Measurements from ENCODE around the gene TNRC6A. TPM values are rescaled to one million over a fixed set of nuclear protein-coding genes. Genes with fewer than 3 reads are reported as not detected.
"Not testable (repeated sequence)": the region's sequence is repeated elsewhere in the genome, so short reads cannot be mapped to it uniquely, and the experiment has no call there.

Gene TNRC6A
- total RNA-seq, 1 donor from 2014 or later: 17.5 TPM

DNA sequence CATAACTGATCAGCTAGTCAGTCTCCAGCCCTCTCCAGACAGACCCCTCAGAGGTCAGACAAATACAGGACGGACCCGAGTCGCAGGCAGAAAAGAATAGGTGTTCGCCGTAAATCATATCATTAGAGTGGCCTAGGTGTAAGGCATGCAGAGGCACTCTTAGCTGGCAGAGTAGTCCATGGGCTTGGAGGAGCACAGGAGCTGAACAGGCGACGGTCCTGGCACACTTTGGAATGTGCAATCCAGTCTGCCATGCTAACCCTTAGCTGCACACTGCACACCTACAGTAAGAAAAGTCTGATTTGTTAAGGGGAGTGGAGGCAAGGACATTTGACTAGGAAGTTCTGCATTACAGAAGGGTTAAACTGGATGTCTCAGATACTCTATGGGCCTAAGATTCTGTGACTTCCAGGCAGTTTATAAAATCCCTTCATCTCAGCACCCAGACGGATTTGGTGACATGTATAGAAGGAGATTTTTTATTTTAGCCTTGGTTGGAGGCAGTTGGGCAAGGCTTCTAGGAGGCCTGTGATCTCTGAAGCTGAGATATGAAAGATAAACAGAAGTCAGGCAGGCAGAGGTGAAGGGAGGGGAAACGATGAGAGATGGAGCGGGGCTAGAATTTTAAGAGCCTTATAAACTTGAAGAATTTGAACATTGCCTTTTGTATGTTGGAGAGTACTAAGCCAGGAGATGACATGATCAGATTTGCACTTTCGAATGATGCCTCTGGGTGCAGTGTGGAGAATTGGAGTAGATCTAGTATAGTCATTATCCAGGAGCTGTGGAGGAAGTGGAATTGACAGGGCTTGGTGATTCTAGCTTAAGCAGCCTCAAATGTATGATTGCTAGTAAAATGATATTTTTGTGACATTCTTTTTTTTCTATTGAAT lies 81.7 kb downstream of the TNRC6A start:
- no peaks in the 10 kb centered on the region for H3K27me3 ChIP-seq (ENCODE audit: control insufficient read depth, insufficient read depth, low read length)
- no peak overlapping the region for H3K4me3 ChIP-seq (ENCODE audit: low read depth, low read length)
- H3K36me3 ChIP-seq (ENCODE audit: control insufficient read depth, insufficient read depth, low read length): peaks cover 8% of the 10 kb centered on the region
- no peak for DNase-seq (ENCODE audit: low read depth)
- TF ChIP-seq, protein P1, sequence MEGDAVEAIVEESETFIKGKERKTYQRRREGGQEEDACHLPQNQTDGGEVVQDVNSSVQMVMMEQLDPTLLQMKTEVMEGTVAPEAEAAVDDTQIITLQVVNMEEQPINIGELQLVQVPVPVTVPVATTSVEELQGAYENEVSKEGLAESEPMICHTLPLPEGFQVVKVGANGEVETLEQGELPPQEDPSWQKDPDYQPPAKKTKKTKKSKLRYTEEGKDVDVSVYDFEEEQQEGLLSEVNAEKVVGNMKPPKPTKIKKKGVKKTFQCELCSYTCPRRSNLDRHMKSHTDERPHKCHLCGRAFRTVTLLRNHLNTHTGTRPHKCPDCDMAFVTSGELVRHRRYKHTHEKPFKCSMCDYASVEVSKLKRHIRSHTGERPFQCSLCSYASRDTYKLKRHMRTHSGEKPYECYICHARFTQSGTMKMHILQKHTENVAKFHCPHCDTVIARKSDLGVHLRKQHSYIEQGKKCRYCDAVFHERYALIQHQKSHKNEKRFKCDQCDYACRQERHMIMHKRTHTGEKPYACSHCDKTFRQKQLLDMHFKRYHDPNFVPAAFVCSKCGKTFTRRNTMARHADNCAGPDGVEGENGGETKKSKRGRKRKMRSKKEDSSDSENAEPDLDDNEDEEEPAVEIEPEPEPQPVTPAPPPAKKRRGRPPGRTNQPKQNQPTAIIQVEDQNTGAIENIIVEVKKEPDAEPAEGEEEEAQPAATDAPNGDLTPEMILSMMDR (IDR thresholded peaks at IDR 0.05; ENCODE audit: insufficient read depth, low read length, poor library complexity, severe bottlenecking): no peak

DNA sequence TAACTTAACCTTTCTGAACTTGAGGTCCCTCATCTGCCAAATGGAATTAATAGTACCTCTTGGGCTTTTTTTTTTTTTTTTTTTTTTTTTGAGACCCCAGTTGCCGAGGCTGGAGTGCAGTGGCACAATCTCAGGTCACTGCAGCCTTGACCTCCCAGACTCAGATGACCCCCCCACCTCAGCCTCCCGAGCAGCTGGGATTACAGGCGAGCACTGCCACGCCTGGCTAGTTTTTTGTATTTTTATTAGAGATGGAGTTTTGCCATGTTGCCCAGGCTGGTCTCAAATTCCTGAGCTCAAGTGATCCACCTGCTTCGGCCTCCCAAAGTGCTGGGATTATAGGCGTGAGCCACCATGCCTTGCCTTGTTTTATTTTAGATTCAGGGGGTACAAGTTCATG lies 83.4 kb downstream of the TNRC6A start:
- not testable (repeated sequence) for H3K27me3 ChIP-seq (ENCODE audit: control insufficient read depth, insufficient read depth, low read length); H3K36me3 ChIP-seq (ENCODE audit: control insufficient read depth, insufficient read depth, low read length); H3K4me3 ChIP-seq (ENCODE audit: low read depth, low read length); DNase-seq (ENCODE audit: low read depth)

DNA sequence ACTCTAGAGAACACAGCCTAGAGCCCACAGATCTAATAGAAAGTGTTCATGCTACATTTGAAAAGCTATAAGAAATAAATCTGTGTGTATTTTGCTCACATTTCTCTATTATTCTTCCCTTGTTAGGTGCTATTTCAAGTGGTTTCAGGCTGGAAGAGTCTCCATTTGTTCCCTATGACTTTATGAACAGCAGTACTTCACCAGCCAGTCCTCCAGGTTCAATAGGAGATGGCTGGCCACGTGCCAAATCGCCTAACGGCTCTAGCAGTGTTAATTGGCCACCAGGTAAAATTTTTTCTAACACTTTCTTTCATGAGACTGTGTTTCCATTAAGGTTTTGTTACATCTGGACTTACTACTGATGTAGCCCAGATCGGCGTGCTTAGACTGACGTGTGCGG lies 85.6 kb downstream of the TNRC6A start:
- H3K36me3 ChIP-seq (ENCODE audit: control insufficient read depth, insufficient read depth, low read length): peaks cover 4% of the 10 kb centered on the region
- no peak for DNase-seq (ENCODE audit: low read depth)
- H3K4me3 ChIP-seq (ENCODE audit: low read depth, low read length): no peak overlapping the region
- TF ChIP-seq, protein P1 (IDR thresholded peaks at IDR 0.05; ENCODE audit: insufficient read depth, low read length, poor library complexity, severe bottlenecking): no peak
- H3K27me3 ChIP-seq (ENCODE audit: control insufficient read depth, insufficient read depth, low read length): no peaks in the 10 kb centered on the region

DNA sequence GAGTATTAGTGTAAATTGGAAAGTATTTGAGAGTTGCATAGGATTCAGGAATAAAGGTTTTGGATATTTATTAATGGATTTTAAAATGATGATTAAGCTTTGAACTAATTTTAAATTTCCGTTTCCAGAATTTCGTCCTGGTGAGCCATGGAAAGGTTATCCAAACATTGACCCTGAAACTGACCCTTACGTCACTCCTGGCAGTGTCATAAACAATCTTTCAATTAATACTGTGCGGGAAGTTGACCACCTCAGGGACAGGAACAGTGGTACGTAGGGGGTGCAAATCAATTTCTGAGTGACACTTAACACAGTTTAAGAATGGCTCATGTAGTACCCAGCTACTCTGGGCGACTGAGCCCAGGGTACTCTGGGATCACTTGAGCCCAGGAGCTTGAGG lies 87.2 kb downstream of the TNRC6A start:
- Histone ChIP-seq H3K27me3 (ENCODE audit: control insufficient read depth, insufficient read depth, low read length) (no peaks in the 10 kb centered on the region), H3K36me3 (ENCODE audit: control insufficient read depth, insufficient read depth, low read length) (peaks cover 6% of the 10 kb centered on the region), H3K4me3 (ENCODE audit: low read depth, low read length) (no peak overlapping the region)
- TF ChIP-seq, protein P1 (IDR thresholded peaks at IDR 0.05; ENCODE audit: insufficient read depth, low read length, poor library complexity, severe bottlenecking): no peak
- DNase-seq (ENCODE audit: low read depth): no peak

DNA sequence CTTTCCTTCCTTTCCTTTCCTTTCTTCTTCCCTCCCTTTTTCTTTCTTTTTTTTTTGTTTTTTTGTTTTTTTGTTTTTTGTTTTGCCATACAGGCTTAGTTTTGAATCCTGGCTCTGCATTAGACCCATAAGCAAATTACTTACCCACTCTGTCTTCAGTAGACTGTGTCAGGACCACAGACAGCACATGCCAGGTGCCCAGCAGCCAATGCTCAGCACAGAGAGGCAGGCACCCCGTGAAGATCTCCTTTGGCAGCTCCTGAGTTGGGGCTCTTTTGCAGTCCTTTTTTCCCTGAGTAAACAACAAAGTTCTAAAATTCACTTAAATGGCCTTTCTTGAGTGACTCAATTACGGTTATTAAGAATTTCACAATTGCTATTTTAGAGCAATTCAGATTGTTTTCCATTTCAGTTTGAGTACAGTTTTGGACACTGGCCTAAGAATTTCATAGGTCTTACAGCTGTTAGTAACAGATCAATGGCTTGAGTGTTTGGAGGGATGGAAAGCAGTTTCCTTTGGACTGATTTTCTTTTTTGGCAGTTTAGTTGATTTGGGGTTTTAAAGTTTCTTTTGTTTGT lies 90.1 kb downstream of the TNRC6A start:
- TF ChIP-seq, protein P1 (IDR thresholded peaks at IDR 0.05; ENCODE audit: insufficient read depth, low read length, poor library complexity, severe bottlenecking): no peak
- H3K36me3 ChIP-seq (ENCODE audit: control insufficient read depth, insufficient read depth, low read length): peaks cover 2% of the 10 kb centered on the region
- H3K27me3 ChIP-seq (ENCODE audit: control insufficient read depth, insufficient read depth, low read length): no peaks in the 10 kb centered on the region
- H3K4me3 ChIP-seq (ENCODE audit: low read depth, low read length): no peak overlapping the region
- DNase-seq (ENCODE audit: low read depth): no peak

DNA sequence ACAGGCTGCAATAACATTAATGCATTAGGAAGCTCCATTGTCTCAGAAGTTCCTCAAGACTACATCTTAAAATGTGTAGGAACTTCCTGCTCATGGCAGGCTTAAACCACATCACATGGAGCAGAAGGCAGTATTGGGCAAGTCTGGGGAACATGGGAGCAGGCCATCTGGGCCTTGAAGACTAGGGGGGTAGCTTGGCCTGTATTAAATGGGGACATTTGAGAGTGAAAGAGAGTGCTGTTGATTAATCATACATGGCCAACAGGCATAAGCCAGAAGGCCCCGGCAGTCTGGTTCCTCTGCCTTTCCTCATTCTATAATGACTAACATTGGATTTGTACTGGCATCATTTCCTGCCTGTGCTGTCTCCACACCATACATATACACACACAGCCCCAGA lies 91.1 kb downstream of the TNRC6A start:
- TF ChIP-seq, protein P1 (IDR thresholded peaks at IDR 0.05; ENCODE audit: insufficient read depth, low read length, poor library complexity, severe bottlenecking): no peak
- no peaks in the 10 kb centered on the region for H3K27me3 ChIP-seq (ENCODE audit: control insufficient read depth, insufficient read depth, low read length)
- H3K36me3 ChIP-seq (ENCODE audit: control insufficient read depth, insufficient read depth, low read length): peaks cover 2% of the 10 kb centered on the region
- H3K4me3 ChIP-seq (ENCODE audit: low read depth, low read length): no peak overlapping the region
- no peak for DNase-seq (ENCODE audit: low read depth)
